GM19395 (cell line): ENCODE data around the gene ZBED4.

Experiments
- ATAC-seq: cut with Tn5 transposase; IDR thresholded peaks from one replicate; pipeline ENCODE4 v1.9.1; 2021; ENCODE audit warnings: mild to moderate bottlenecking, moderate library complexity; ENCODE audit not compliant: unreplicated experiment

ZBED4 gene

DNA sequence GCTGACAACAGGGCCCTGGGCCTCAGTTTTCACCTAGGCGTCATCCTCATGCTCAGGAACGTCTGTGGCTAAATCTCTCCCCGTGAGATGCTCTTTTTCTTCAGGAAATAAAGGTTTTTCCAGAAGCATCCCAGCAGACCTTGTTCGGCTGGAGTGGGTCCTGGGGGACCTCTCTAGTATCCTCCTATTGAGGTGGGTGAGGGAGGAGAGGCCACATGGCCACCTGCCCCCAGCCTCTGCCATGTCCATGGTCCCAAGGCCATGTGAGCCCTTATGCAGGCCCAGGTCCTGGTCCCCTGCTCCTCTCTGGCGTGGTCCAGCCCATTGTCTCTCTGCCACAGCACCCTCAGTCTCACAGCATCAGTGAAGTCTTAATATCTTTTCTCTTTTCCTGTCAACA lies 42.6 kb downstream of the ZBED4 start:
- ATAC-seq = no peak

GRCh38 chr22:49897015-49897684 lies 43.5 kb downstream of the ZBED4 start:
- ATAC-seq = no peak

- no peak for ATAC-seq
Measured at GRCh38 chr22:49899530-49899929, 45.9 kb downstream of the ZBED4 start.

GRCh38 chr22:49900441-49901230 lies 47.0 kb downstream of the ZBED4 start:
- no peak for ATAC-seq

DNA sequence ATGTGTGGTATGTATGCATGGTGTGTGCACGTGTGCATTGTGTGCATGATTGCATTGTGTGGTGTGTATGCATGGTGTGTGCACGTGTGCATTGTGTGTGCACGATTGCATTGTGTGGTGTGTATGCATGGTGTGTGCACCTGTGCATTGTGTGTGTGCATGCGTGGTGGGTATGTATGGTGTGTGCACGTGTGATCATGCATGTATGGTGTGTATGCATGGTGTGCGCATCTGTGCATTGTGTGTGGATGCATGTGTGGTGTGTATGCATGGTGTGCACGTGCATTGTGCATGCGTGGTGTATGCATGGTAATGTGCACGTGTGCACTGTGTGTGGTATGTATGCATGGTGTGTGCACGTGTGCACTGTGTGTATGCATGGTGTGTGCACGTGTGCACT lies 47.8 kb downstream of the ZBED4 start:
- ATAC-seq = no peak

GRCh38 chr22:49903322-49904039 lies 49.8 kb downstream of the ZBED4 start:
- ATAC-seq = no peak

DNA sequence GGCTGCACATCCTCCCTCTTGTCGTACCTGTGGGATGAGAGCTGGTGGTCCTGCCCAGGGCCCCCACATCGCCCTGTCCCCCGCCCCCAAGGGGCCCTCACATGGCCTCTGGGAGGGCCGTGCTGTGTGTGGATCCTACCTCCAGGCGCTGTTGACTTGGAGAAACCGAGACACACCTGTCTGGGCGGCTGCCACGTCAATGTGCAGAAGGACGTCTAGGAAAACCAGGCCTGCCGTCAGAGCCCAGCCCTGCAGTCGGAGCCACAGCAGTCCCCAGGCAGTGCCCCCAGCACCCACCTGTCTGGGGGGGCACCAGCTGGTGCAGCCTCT lies 50.4 kb downstream of the ZBED4 start:
- no peak for ATAC-seq

GRCh38 chr22:49905465-49905864 lies 51.8 kb downstream of the ZBED4 start:
- no peak for ATAC-seq

DNA sequence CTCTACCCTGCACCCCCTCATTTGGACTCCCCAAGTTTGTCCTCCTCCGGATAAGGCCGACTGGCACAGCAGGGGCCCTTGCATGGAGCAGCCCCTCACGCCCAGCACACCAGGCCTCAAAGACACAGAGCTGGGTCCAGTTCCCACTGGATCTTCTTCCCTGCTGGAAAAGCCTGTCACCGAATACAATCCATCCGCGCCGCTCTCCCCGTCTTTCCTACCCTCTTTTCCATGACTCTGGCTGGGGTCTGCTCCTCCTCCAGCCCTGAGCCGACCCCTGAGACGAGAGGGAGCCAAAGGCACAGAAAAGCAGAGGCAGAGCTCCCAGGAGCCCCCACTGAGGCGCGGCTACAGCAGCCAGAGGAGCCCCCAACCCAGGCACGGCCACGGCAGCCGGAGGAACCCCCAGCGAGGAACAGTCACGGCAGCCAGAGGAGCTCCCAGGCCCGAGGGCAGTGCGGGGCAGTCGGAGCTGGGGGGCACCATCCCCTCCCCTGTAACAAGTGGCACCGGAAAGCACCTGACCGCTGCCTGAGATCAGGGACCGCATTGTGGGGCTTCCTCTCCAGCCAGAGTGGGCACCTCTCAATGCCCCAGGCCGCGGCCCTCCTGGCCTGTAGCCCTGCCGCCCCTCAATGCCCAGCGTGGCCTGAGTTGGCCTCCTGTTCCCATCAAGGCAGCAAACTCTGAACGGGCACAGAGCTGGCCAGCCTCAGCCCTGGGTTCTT lies 52.6 kb downstream of the ZBED4 start:
- no peak for ATAC-seq

GRCh38 chr22:49906799-49907290 lies 53.2 kb downstream of the ZBED4 start:
- no peak for ATAC-seq

GRCh38 chr22:49907807-49908206 lies 54.2 kb downstream of the ZBED4 start:
- no peak for ATAC-seq

DNA sequence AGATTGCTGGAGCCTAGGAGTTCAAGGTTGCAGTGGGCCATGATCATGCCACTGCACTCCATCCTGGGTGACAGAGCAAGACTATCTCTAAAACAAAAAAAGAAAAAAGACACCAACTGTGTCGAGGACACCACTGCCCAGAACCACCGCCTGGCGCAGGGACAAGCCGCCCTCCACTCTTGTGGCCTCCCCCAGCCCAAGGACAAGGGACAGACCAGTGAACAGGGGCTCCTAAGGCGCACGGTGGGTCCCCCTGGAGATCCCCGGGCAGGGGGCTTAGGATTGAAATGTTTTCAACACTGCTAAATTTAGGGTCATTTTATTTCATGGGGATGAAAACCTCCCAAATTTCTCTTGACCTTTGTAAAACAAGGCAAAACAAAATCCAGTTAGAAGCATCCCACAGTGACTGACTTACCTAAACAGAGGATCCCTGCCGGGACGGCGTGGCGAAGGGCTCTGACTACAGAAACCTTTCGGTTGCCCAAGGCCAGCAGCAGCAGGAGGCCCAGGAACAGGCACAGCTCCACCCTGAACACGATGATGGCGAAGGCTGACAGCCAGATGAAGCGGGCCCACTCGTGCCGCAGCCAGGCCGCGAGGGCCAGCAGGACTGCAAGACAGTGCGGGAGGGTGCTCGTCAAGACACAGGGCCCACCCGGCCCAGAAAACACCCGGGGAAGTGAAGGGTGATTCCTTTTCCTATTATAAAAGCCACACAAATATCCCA lies 56.0 kb downstream of the ZBED4 start:
- ATAC-seq = no peak

GRCh38 chr22:49910229-49911155 lies 56.8 kb downstream of the ZBED4 start:
- ATAC-seq = no peak

DNA sequence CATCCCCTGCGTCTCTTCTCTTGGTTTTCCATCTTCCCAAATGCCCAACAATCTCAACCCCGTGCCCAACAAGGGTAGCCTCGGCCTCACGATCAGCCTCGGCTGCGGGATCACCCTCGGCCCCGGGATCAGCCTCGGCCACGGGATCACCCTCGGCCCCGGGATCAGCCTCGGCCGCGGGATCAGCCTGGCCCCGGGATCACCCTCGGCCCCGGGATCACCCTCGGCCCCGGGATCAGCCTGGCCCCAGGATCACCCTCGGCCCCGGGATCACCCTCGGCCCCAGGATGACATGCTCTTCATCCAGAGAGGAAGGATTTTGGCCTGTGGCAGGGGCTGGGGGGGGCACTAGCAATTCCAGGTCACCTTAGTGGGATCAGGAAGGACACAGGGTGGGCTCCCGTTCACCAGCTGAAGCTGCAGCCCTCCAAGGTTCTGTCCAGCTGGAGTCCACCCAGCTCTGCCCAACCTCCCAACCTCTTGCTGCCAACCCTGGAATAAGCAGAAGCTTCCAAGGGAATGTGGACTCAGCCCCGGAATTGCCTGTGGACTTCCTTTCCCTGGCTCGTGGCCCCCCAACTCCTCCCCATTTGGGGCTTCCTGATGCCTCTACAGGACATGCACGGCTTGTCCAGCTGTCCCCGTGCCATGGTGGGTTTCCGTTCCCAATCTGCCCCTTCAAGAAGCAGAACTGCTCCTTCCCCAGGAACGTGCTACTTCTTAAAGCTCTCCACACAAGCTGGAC lies 58.4 kb downstream of the ZBED4 start:
- ATAC-seq = no peak

- no peak for ATAC-seq
Measured at GRCh38 chr22:49913026-49913425, 59.4 kb downstream of the ZBED4 start.

DNA sequence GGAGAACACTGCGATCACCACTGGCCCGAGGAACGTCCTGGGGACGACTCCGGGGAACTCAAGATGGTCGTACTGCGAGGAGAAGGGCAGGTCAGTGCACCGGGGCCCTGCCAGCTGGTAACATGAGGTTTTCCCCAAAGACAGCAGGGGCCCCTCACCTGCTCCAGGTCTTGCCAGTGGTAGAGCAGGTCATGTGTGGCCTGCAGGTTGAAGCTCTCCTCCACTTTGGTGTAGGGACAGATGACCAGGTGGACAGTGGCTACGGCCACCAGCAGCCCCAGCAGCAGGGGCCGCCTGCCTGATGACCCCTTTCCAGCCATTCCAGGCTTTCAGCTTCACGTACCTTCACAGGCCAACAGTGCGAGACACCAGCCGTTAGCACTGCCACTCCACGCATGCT lies 59.8 kb downstream of the ZBED4 start:
- no peak for ATAC-seq

DNA sequence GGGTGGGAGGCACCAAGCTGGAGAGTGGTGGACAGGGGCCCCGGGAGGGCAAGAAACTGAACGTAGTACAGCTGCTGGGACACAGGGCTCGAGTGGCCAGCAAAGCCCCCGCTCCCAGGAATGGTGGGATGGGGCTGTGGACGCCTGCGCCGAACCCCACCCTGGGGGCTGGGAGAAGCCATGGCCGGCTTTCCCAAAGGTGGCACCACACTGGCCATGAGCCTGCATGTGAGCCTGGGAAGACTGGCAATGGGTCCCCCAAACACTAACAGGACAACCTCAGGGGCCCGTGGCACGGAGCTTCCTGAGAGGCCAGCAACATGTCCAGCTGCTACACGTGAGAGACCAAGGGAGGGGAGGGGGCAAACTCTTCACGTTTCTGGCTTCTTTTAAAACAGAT lies 60.6 kb downstream of the ZBED4 start:
- ATAC-seq = no peak

- ATAC-seq = no peak
Measured at GRCh38 chr22:49915610-49916009, 62.0 kb downstream of the ZBED4 start.

- ATAC-seq = no peak
Measured at GRCh38 chr22:49916831-49917230, 63.2 kb downstream of the ZBED4 start.
